Liver (tissue), 9 donors: ENCODE results near the gene SPCS3. TPM values are rescaled to one million over a fixed set of nuclear protein-coding genes. Genes with fewer than 3 reads are reported as not detected.

Source experiments
- DNase-seq: peaks from one replicate; pipeline ENCODE4 v3.0.0-alpha.2; 2017; ENCODE audit warnings: low spot score
- H3K27ac ChIP-seq, 2 donors: one replicate each; pipeline ENCODE4 v1.7.0; 2013; ENCODE audit warnings: inconsistent platforms in 2 of 2, low read length in 2 of 2, control low read depth in 1 of 2, low read depth in 1 of 2, mild to moderate bottlenecking in 1 of 2
- H3K27me3 ChIP-seq, 4 donors: one replicate each; pipeline versions ENCODE4 v1.6.1 to v1.7.0; 2013; ENCODE audit warnings: low read length in 3 of 4, inconsistent platforms in 1 of 4, mild to moderate bottlenecking in 1 of 4, moderate library complexity in 1 of 4; ENCODE audit not compliant: control insufficient read depth in 4 of 4, insufficient read depth in 4 of 4
- H3K36me3 ChIP-seq, 4 donors: one replicate each; pipeline versions ENCODE4 v1.6.1 to v1.7.0; 2013; ENCODE audit warnings: low read length in 3 of 4, mild to moderate bottlenecking in 3 of 4, low read depth in 1 of 4, moderate library complexity in 1 of 4; ENCODE audit not compliant: control insufficient read depth in 4 of 4, insufficient read depth in 3 of 4
- H3K4me1 ChIP-seq, 4 donors: one replicate each; pipeline versions ENCODE4 v1.6.1 to v1.7.0; 2013; ENCODE audit warnings: low read length in 3 of 4, mild to moderate bottlenecking in 3 of 4, moderate library complexity in 1 of 4; ENCODE audit not compliant: control insufficient read depth in 4 of 4, insufficient read depth in 4 of 4
- H3K4me3 ChIP-seq, 3 donors: one replicate each; pipeline versions ENCODE4 v1.6.1 to v1.7.0; 2013; ENCODE audit warnings: low read length in 3 of 3, control low read depth in 1 of 3, low read depth in 1 of 3, mild to moderate bottlenecking in 1 of 3
- H3K9ac ChIP-seq, 2 donors: one replicate each; pipeline ENCODE4 v1.7.0; 2013; ENCODE audit warnings: low read length in 2 of 2, mild to moderate bottlenecking in 2 of 2, moderate library complexity in 2 of 2, control low read depth in 1 of 2, low read depth in 1 of 2
- H3K9me3 ChIP-seq, 4 donors: one replicate each; pipeline versions ENCODE4 v1.6.1 to v1.7.0; 2013; ENCODE audit warnings: low read length in 3 of 4; ENCODE audit not compliant: control insufficient read depth in 4 of 4
- CTCF ChIP-seq: fragments of 150-350 bp; IDR thresholded peaks from 2 replicates; pipeline ENCODE4 v1.5.1; 2017; ENCODE audit warnings: improper control_type of control experiment, low read depth, low read length; ENCODE audit not compliant: missing input control
- EGR1 ChIP-seq, 2 donors: IDR thresholded peaks; 2 replicates each; pipeline ENCODE4 v1.6.1; 2016 to 2018; ENCODE audit warnings: antibody characterized with exemption in 2 of 2, low read depth in 2 of 2
- FOXA2 ChIP-seq: IDR thresholded peaks from 2 replicates; pipeline ENCODE4 v1.6.1; 2016; ENCODE audit warnings: antibody characterized with exemption
- GABPA ChIP-seq, 2 donors: IDR thresholded peaks in 1 of 2; conservative IDR thresholded peaks in 1 of 2; 2 replicates each; pipeline ENCODE4 v1.6.1; 2016; ENCODE audit warnings: antibody characterized with exemption in 2 of 2, mild to moderate bottlenecking in 1 of 2, moderate library complexity in 1 of 2
- HNF4A ChIP-seq, 2 donors: conservative IDR thresholded peaks; 2 replicates each; pipeline ENCODE4 v1.6.1; 2016; ENCODE audit warnings: antibody characterized with exemption in 2 of 2, mild to moderate bottlenecking in 2 of 2
- HNF4G ChIP-seq: IDR thresholded peaks from 2 replicates; pipeline ENCODE4 v1.6.1; 2016; ENCODE audit warnings: antibody characterized with exemption
- JUND ChIP-seq, 2 donors: IDR thresholded peaks; 2 replicates each; pipeline ENCODE4 v1.6.1; 2016; ENCODE audit warnings: antibody characterized with exemption in 2 of 2
- RAD21 ChIP-seq, 2 donors: IDR thresholded peaks; 2 replicates each; pipeline ENCODE4 v1.6.1; 2016; ENCODE audit warnings: antibody characterized with exemption in 2 of 2, mild to moderate bottlenecking in 2 of 2
- REST ChIP-seq: IDR thresholded peaks from 2 replicates; pipeline ENCODE4 v1.6.1; 2016; ENCODE audit warnings: antibody characterized with exemption, mild to moderate bottlenecking
- RXRA ChIP-seq, 2 donors: IDR thresholded peaks; 2 replicates each; pipeline ENCODE4 v1.6.1; 2017 to 2018; ENCODE audit warnings: antibody characterized with exemption in 2 of 2, mild to moderate bottlenecking in 1 of 2
- SP1 ChIP-seq: IDR thresholded peaks from 2 replicates; pipeline ENCODE4 v1.6.1; 2018; ENCODE audit warnings: antibody characterized with exemption, mild to moderate bottlenecking
- TAF1 ChIP-seq: conservative IDR thresholded peaks from 2 replicates; pipeline ENCODE4 v1.6.1; 2016; ENCODE audit warnings: antibody characterized with exemption, mild to moderate bottlenecking
- YY1 ChIP-seq: IDR thresholded peaks from 2 replicates; pipeline ENCODE4 v1.6.1; 2016; ENCODE audit warnings: antibody characterized with exemption, mild to moderate bottlenecking
- ZBTB33 ChIP-seq: IDR thresholded peaks from 2 replicates; pipeline ENCODE4 v1.6.1; 2016; ENCODE audit warnings: antibody characterized with exemption
- WGBS: extraction: QIAGEN DNeasy Blood & Tissue Kit; methylation state at CpG from one replicate; pipeline ENCODE4 v1.1.7; 2013; 5-methylcytosine and 5-hydroxymethylcytosine counted together
- polyA plus RNA-seq, 2 donors: library from polyadenylated mRNA; stranded (reverse) in 1 of 2; unstranded in 1 of 2; fragments of 200-250 nt in 1 of 2; fragments of >200 nt in 1 of 2; fragmentation: Nextera tagmentation in 1 of 2; extraction: Ambion mirVana in 1 of 2; gene quantifications; one replicate each; pipeline versions ENCODE4 v1.2.1 to v1.2.3, GENCODE V29; 2013 to 2015
- total RNA-seq, 2 donors: library from RNA; depleted of rRNA; stranded (reverse); fragments of >200 nt; gene quantifications; one replicate each; pipeline ENCODE4 v1.2.3, GENCODE V29; 2014
- donor health status: healthy.
- donor health status: healthy.
- donor health status: healthy.
- donor health status: healthy.
- donor health status: healthy.

The SPCS3 gene
- total and polyA plus RNA-seq, 4 donors = 54.0 to 79.4 (median 63.0) TPM

- 88% methylated on average over 3 of the region's 3 CpGs for WGBS
- Histone ChIP-seq H3K9me3 (no peaks in the 10 kb centered on the region), H3K9ac (no peak overlapping the region), H3K36me3 (no peaks in the 10 kb centered on the region), H3K4me1 (no peaks in the 10 kb centered on the region), H3K27me3 (no peaks in the 10 kb centered on the region), H3K27ac (no peak overlapping the region), H3K4me3 (no peak overlapping the region)
- TF ChIP-seq HNF4G = no peak
- TF ChIP-seq REST = no peak
- no peak for TF ChIP-seq YY1
- TF ChIP-seq TAF1 = no peak
- TF ChIP-seq RAD21 (IDR thresholded peaks at IDR 0.05) = no peak
- no peak for TF ChIP-seq FOXA2
- TF ChIP-seq EGR1 (IDR thresholded peaks at IDR 0.05; ENCODE audit: low read depth in 2 of 2) = no peak
- TF ChIP-seq HNF4A (conservative IDR thresholded peaks at IDR 0.05) = no peak
- TF ChIP-seq ZBTB33 = no peak
- no peak for TF ChIP-seq JUND (IDR thresholded peaks at IDR 0.05)
- no peak for DNase-seq
These were observed 28.0 kb upstream of the SPCS3 start for GRCh38 chr4:176291748-176292147.

GRCh38 chr4:176292920-176293319 is 26.8 kb upstream of the SPCS3 start:
- H3K27ac ChIP-seq = no peak overlapping the region

GRCh38 chr4:176293660-176294059 is 26.1 kb upstream of the SPCS3 start:
- Histone ChIP-seq H3K4me3 (no peak overlapping the region), H3K9me3 (no peaks in the 10 kb centered on the region), H3K27me3 (no peaks in the 10 kb centered on the region), H3K36me3 (no peaks in the 10 kb centered on the region), H3K27ac (no peak overlapping the region), H3K9ac (no peak overlapping the region), H3K4me1 (no peaks in the 10 kb centered on the region)
- TF ChIP-seq CTCF (no peak), YY1 (no peak), RXRA (IDR thresholded peaks at IDR 0.05) (no peak), REST (no peak), SP1 (no peak), RAD21 (IDR thresholded peaks at IDR 0.05) (no peak), JUND (IDR thresholded peaks at IDR 0.05) (no peak), HNF4A (conservative IDR thresholded peaks at IDR 0.05) (no peak)
- 94% methylated on average over 1 of the region's 1 CpG for WGBS
- DNase-seq = no peak

More at GRCh38 chr4:176292920-176293319, 26.8 kb upstream of the SPCS3 start:
- TF ChIP-seq GABPA (IDR thresholded peaks at IDR 0.05 in 1 of 2, conservative IDR thresholded peaks at IDR 0.05 in 1 of 2) (no peak), EGR1 (IDR thresholded peaks at IDR 0.05; ENCODE audit: low read depth in 2 of 2) (no peak)
- no peaks in the 10 kb centered on the region for H3K36me3 ChIP-seq
- 92% methylated on average over 1 of the region's 1 CpG for WGBS
- DNase-seq = no peak
- H3K9ac ChIP-seq = no peak overlapping the region
- H3K9me3 ChIP-seq = no peaks in the 10 kb centered on the region
- H3K4me3 ChIP-seq = no peak overlapping the region
- H3K27me3 ChIP-seq = no peaks in the 10 kb centered on the region
- no peaks in the 10 kb centered on the region for H3K4me1 ChIP-seq
